HEK293T (cell line): ENCODE measurements around the gene TMEM200B.

ENCODE experiments used
- CTCF ChIA-PET: fragments of 350-600 bp; formaldehyde crosslinking; extraction: SDS; loops from one replicate; lab custom pipeline; 2021; ENCODE audit warnings: antibody characterized with exemption, inconsistent platforms; lab: Yijun Ruan, JAX
- POLR2A ChIA-PET: fragments of 350-600 bp; formaldehyde crosslinking; extraction: SDS; loops from one replicate; lab custom pipeline; 2020; ENCODE audit warnings: antibody characterized with exemption, inconsistent platforms; lab: Yijun Ruan, JAX
- DNase-seq: peaks from one replicate; pipeline ENCODE4 v3.0.0; 2012; ENCODE audit warnings: mixed read lengths; ENCODE audit errors: extremely low spot score
- ARNT ChIP-seq: fragments of 450-650 bp; IDR thresholded peaks from 2 replicates; pipeline ENCODE4 v1.6.1; 2017; ENCODE audit warnings: mild to moderate bottlenecking
- BHLHE40 ChIP-seq: fragments of 450-650 bp; IDR thresholded peaks from 2 replicates; pipeline ENCODE4 v1.6.1; 2016; ENCODE audit warnings: mild to moderate bottlenecking, moderate library complexity, borderline replicate concordance
- CTBP1 ChIP-seq: fragments of 450-650 bp; IDR thresholded peaks from 2 replicates; pipeline ENCODE4 v1.6.1; 2016; ENCODE audit warnings: borderline replicate concordance
- ELF4 ChIP-seq: fragments of 450-650 bp; IDR thresholded peaks from 2 replicates; pipeline ENCODE4 v1.6.1; 2017; ENCODE audit warnings: antibody characterized with exemption
- FOXA1 ChIP-seq: fragments of 450-650 bp; IDR thresholded peaks from 2 replicates; pipeline ENCODE4 v1.6.1; 2016; ENCODE audit warnings: mild to moderate bottlenecking
- FOXK2 ChIP-seq: fragments of 450-650 bp; IDR thresholded peaks from 2 replicates; pipeline ENCODE4 v1.6.1; 2016; ENCODE audit warnings: mild to moderate bottlenecking
- FOXM1 ChIP-seq: fragments of 450-650 bp; IDR thresholded peaks from 2 replicates; pipeline ENCODE4 v1.6.1; 2017; ENCODE audit warnings: mild to moderate bottlenecking, borderline replicate concordance
- HDGF ChIP-seq: fragments of 450-650 bp; IDR thresholded peaks from 2 replicates; pipeline ENCODE4 v1.6.1; 2017; ENCODE audit warnings: antibody characterized with exemption, borderline replicate concordance
- L3MBTL2 ChIP-seq: fragments of 450-650 bp; conservative IDR thresholded peaks from 2 replicates; pipeline ENCODE4 v1.6.1; 2016; ENCODE audit warnings: mild to moderate bottlenecking
- LEF1 ChIP-seq: fragments of 450-650 bp; IDR thresholded peaks from 2 replicates; pipeline ENCODE4 v1.6.1; 2017; ENCODE audit warnings: mild to moderate bottlenecking, borderline replicate concordance
- NFRKB ChIP-seq: fragments of 450-650 bp; IDR thresholded peaks from 2 replicates; pipeline ENCODE4 v1.6.1; 2016; ENCODE audit warnings: mild to moderate bottlenecking, moderate library complexity
- PKNOX1 ChIP-seq: fragments of 450-650 bp; IDR thresholded peaks from 2 replicates; pipeline ENCODE4 v1.6.1; 2016
- SP1 ChIP-seq: fragments of 450-650 bp; IDR thresholded peaks from 2 replicates; pipeline ENCODE4 v1.6.1; 2017
- SUZ12 ChIP-seq: fragments of 450-650 bp; IDR thresholded peaks from 2 replicates; pipeline ENCODE4 v1.6.1; 2016; ENCODE audit warnings: mild to moderate bottlenecking
- TARDBP ChIP-seq: fragments of 450-650 bp; IDR thresholded peaks from 2 replicates; pipeline ENCODE4 v1.6.1; 2016
- ZNF384 ChIP-seq: fragments of 450-650 bp; IDR thresholded peaks from 2 replicates; pipeline ENCODE4 v1.6.1; 2016

TMEM200B gene

GRCh38 chr1:29166291-29166878 lies 42.7 kb upstream of the TMEM200B start:
- no peak for TF ChIP-seq TARDBP
- ChIA-PET CTCF (interaction anchor here (1.3 kb wide), 1 partner anchor 15 kb away, joined by 3 read pairs; the partner anchor contains the start of gene SRSF4), POLR2A (interaction anchor here (1.2 to 2.3 kb wide), 3 partner anchors 9 to 16 kb away, joined by 3 to 27 read pairs (median 3); partner anchors contain the start of gene SRSF4)
- no peak for DNase-seq

- CTCF ChIA-PET = no interaction called here
- POLR2A ChIA-PET = interaction anchor here (1.0 kb wide), 1 partner anchor 40 kb away, joined by 3 read pairs; no protein-coding TSS in a partner anchor
- no peak for DNase-seq
- no peak for TF ChIP-seq CTBP1
- TF ChIP-seq SUZ12 = no peak
- no peak for TF ChIP-seq L3MBTL2
- TF ChIP-seq FOXK2 = no peak
- TF ChIP-seq PKNOX1 = no peak
- TF ChIP-seq HDGF = no peak
- TF ChIP-seq ARNT = no peak
- TF ChIP-seq NFRKB = no peak
- TF ChIP-seq ELF4 = no peak
- no peak for TF ChIP-seq FOXM1
- TF ChIP-seq FOXA1 = no peak
- TF ChIP-seq SP1 = no peak
Measured at GRCh38 chr1:29164588-29164987, 40.9 kb upstream of the TMEM200B start.

GRCh38 chr1:29162476-29163138 lies 38.9 kb upstream of the TMEM200B start:
- POLR2A ChIA-PET = no interaction called here
- TF ChIP-seq ELF4 (no peak), ARNT (no peak), FOXK2 (no peak), FOXM1 (no peak), TARDBP (no peak), BHLHE40 (no peak), NFRKB (no peak), FOXA1 (no peak), CTBP1 (no peak), PKNOX1 (no peak), LEF1 (no peak), HDGF (no peak), SUZ12 (no peak), L3MBTL2 (no peak)
- CTCF ChIA-PET = no interaction called here
- no peak for DNase-seq

- POLR2A ChIA-PET = interaction anchor here (3.2 kb wide), 1 partner anchor 19 kb away, joined by 15 read pairs; the partner anchor contains the start of gene SRSF4
- no peak for DNase-seq
- TF ChIP-seq FOXA1 (no peak), LEF1 (no peak), SP1 (no peak), ARNT (no peak), L3MBTL2 (no peak), NFRKB (no peak), HDGF (no peak), SUZ12 (no peak), FOXM1 (no peak), PKNOX1 (no peak), ELF4 (no peak), BHLHE40 (no peak), TARDBP (no peak), CTBP1 (no peak), FOXK2 (no peak), ZNF384 (no peak)
Measured at GRCh38 chr1:29162025-29162424, 38.3 kb upstream of the TMEM200B start.

GRCh38 chr1:29159773-29160172 lies 36.1 kb upstream of the TMEM200B start:
- ChIA-PET CTCF (no interaction called here), POLR2A (interaction anchor here (3.2 kb wide), 1 partner anchor 22 kb away, joined by 15 read pairs; the partner anchor contains the start of gene SRSF4)
- TF ChIP-seq FOXA1 (no peak), BHLHE40 (no peak), ZNF384 (no peak), ARNT (no peak), FOXM1 (no peak), SUZ12 (no peak), FOXK2 (no peak), SP1 (no peak), TARDBP (no peak), LEF1 (no peak)
- DNase-seq = no peak

More at GRCh38 chr1:29162025-29162424, 38.3 kb upstream of the TMEM200B start:
- CTCF ChIA-PET = no interaction called here

- DNase-seq = no peak
- CTCF ChIA-PET = no interaction called here
- POLR2A ChIA-PET = interaction anchor here (0.6 to 1.9 kb wide), 5 partner anchors 9 to 63 kb away, joined by 3 to 12 read pairs (median 6); partner anchors contain the start of gene SRSF4
- TF ChIP-seq SUZ12 (no peak), ELF4 (no peak), PKNOX1 (no peak), L3MBTL2 (no peak), LEF1 (no peak), NFRKB (no peak), FOXM1 (no peak), FOXA1 (no peak), SP1 (no peak), BHLHE40 (no peak), TARDBP (no peak), HDGF (no peak), ARNT (no peak), ZNF384 (no peak), CTBP1 (no peak), FOXK2 (no peak)
Measured at GRCh38 chr1:29157269-29157601, 33.5 kb upstream of the TMEM200B start.
